ENCODE data around the gene DDX59.

Gene DDX59

DNA sequence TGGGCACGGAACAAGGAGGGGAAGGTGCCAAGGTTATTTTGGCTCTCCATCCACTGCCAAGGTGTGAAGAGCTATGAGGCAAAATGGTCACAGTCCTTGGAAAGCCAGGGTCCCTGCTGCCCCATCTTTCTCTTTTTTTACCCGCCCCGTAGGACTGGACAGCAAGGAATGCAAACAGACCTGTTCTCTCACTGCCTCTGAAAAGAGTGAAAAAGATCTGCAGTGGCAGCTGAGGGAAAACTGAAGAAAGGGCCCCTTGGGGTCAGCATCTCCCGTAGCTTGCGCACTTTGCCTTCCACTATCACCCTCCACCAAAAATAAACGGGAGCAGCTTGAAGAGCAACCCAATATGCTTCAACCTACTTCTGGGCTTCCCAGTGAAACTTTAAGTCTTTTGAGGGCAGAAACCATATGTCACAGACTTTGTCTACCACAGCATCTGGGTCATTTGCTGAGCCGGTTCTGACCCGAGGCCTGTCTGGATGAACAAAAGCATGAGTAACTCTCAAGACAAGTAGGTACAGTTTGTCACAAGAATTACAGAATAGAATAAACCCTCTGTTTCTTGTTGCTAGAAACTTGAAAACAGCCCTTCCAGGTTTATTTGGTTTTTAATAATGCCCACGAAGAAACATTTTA, 39.7 kb downstream of the DDX59 start:
- TF ChIP-seq CTCF (IDR thresholded peaks at IDR 0.05; ENCODE audit: insufficient read depth, missing control alignments): no peak
- no peak for FAIRE-seq
- DNase-seq (ENCODE audit: insufficient read length, low spot score): no peak

GRCh38 chr1:200628223-200628881, 41.4 kb downstream of the DDX59 start:
- TF ChIP-seq CTCF (IDR thresholded peaks at IDR 0.05; ENCODE audit: insufficient read depth, missing control alignments): no peak
- FAIRE-seq (no peak), DNase-seq (ENCODE audit: insufficient read length, low spot score) (no peak)

GRCh38 chr1:200627575-200628222, 42.0 kb downstream of the DDX59 start:
- FAIRE-seq (no peak), DNase-seq (ENCODE audit: insufficient read length, low spot score) (no peak)
- TF ChIP-seq CTCF (IDR thresholded peaks at IDR 0.05; ENCODE audit: insufficient read depth, missing control alignments): no peak

DNA sequence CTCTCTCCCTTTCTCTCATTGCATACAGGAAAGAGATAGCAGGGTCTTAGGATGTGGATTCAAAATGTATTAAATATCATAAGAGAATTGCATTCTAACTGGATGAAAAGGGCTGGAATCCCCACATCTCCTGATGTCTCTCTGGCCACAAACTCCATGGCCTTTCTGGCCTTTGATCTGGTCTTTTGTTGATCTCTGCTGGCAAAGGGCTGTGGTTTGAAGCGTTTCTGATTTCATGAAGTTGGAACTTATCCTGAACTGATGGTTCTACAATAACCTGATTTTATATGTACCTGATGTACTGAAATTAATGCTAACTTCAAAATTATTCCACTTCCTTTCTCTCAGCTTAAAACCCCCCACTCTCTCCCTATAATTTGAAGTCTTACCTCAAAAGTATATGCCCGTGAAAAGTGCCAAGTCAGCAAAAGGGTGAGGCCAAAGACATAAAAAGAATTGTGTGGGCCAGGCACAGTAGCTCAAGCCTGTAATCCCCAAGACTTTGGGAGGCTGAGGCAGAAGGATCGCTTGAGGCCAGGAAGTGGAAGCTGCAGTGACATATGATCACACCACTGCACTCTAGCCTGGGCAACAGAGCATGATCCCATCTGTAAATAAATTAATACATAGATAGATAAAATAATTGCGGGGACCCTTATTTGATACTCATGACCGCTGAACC, 42.7 kb downstream of the DDX59 start:
- FAIRE-seq: no peak
- no peak for DNase-seq (ENCODE audit: insufficient read length, low spot score)
- no peak for TF ChIP-seq CTCF (IDR thresholded peaks at IDR 0.05; ENCODE audit: insufficient read depth, missing control alignments)

DNA sequence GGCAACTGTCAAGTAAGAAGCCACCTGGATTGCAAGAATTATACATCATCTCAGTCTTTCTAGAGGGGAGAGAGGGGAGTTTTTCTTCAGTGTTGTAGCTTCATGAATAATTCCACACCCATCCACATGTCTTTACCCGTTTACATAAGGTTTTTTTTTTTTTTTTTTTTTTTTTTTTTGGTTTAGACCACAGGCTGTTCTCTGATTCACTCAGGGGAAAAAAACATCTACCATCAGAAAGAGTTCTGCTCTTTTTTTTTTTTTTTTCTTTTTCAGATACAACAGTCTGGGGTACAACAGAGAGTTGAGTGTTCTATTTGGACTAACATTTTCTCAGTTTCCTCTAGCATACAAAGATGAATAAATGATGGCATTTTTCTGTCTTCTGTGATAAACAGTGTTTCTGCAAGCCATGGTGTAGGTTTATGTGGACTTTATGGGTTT, 44.3 kb downstream of the DDX59 start:
- FAIRE-seq (no peak), DNase-seq (ENCODE audit: insufficient read length, low spot score) (no peak)
- TF ChIP-seq CTCF (IDR thresholded peaks at IDR 0.05; ENCODE audit: insufficient read depth, missing control alignments): no peak

DNA sequence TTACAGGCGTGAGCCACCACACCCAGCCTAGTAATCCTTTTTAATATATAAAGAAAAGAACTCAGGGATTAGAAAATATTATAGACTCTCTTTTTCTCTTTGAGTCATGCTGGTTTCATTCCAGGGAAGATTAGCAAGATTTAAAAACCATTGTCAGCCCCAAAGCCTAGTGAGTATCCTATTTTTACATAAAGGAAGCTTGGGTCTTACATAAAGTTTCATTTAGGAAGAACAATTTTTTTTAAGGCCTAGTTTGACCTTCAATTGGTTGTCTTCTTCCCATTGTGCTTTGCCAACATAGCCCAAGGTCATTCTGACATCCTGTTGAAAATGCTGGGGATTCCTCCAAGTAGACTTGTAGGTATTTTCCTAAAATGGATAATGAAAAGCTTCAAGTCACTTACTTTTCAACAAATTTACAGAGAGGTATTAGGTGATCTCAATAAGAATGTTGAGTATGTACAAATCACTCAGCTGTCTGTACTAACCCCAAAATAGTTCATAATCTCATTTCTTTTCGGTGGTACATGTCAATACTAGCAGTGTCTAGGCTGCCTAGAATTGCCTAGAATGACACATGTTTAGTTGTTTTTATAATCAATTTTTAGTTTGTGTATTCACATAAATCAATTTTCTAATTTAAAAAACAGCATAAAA, 44.9 kb downstream of the DDX59 start:
- FAIRE-seq (no peak), DNase-seq (ENCODE audit: insufficient read length, low spot score) (no peak)
- no peak for TF ChIP-seq CTCF (IDR thresholded peaks at IDR 0.05; ENCODE audit: insufficient read depth, missing control alignments)

Data from D721Med (cell line).